ENCODE results near the gene CACYBP. TPM values are rescaled to one million over a fixed set of nuclear protein-coding genes. Genes with fewer than 3 reads are reported as not detected.

CACYBP gene
- total RNA-seq, 1 donor from 2014 or later: 218 TPM

Other genes starting within 250 kb of the CACYBP start
- 29.3 and 32.5 TPM in 2 replicates for gene MRPS14, start 23.5 kb downstream of the CACYBP start, total RNA-seq
- gene TNN, start 67.9 kb downstream of the CACYBP start, total RNA-seq: under 0.01 TPM in 1 of 2 replicates, not detected in the other
- gene KIAA0040, start 192.8 kb downstream of the CACYBP start, total RNA-seq: 9.2 and 10.0 TPM in 2 replicates